Occipital lobe (tissue), 3 donors: ENCODE measurements around the gene PIEZO2. TPM values are rescaled to one million over a fixed set of nuclear protein-coding genes. Genes with fewer than 3 reads are reported as not detected.
"Not testable (repeated sequence)": the region's sequence is repeated elsewhere in the genome, so short reads cannot be mapped to it uniquely, and the experiment has no call there.

Experiments used
- DNase-seq: peaks from one replicate; lab custom pipeline; 2025; lab: John Stamatoyannopoulos, UW
- small RNA-seq: library from RNA; depleted of rRNA; stranded (forward); fragments of <200 nt; gene quantifications from one replicate; pipeline ENCODE3, GENCODE V24; 2014
- total RNA-seq: library from RNA; depleted of rRNA; stranded (reverse); fragments of >200 nt; gene quantifications from one replicate; pipeline ENCODE4 v1.2.3, GENCODE V29; 2014

The PIEZO2 gene
- total RNA-seq, 1 donor from 2014 or later, result 8.0 TPM

GRCh38 chr18:10629076-10629475 is 520.3 kb downstream of the PIEZO2 start:
- not testable (repeated sequence) for DNase-seq

GRCh38 chr18:10626606-10627213 is 522.7 kb downstream of the PIEZO2 start:
- not testable (repeated sequence) for DNase-seq

- DNase-seq, result not testable (repeated sequence)
These were observed 525.8 kb downstream of the PIEZO2 start for GRCh38 chr18:10623606-10624005.

GRCh38 chr18:10622982-10623381 is 526.4 kb downstream of the PIEZO2 start:
- not testable (repeated sequence) for DNase-seq

DNA sequence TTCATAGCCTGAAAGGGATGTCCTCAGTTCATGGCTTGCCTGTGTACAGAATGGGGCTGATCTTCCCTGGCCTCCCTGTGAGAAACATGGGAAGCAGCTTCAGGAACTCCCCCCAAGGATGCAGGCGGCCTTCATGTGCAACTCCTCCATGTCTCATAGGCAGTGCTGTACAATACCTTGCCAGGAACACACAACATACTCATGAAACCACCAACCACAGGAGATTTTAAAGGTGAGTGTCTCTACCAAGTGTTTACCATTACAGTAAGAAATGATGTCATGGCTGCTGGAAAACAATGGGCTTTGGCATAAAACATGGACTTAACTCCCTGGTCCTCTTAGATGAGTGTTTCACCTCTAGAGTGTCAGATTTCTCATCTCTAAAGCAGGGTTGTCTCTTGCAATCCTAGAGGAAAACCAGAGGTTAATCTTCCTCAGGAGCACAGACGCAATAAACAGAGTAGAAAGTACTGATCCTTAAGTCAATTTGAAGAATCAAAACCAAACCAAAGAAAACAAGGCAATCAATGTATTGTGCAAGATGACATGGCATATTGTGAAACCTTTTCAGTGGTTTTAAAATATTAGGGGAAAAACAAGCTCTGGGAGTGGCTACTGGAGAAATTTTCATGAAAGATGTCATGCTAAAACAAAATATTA is 528.6 kb downstream of the PIEZO2 start:
- not testable (repeated sequence) for DNase-seq

Small RNAs within 50 kb of the gene (small RNA-seq; reads per million reads assigned to genes)
- gene AP001180.3 (not detected), gene AP001180.5 (not detected), gene MIR6788 (not detected)
